SK-N-SH (cell line): ENCODE results near the gene GRK5. TPM values are rescaled to one million over a fixed set of nuclear protein-coding genes. Genes with fewer than 3 reads are reported as not detected.

Experiments used
- CTCF ChIA-PET: fragments of 300-600, 350-600 bp; formaldehyde crosslinking; extraction: SDS; loops from one replicate; lab custom pipeline; 2021; lab: Yijun Ruan, JAX
- POLR2A ChIA-PET: fragments of 350-600 bp; sonication (Branson Sonifier 250); formaldehyde crosslinking; extraction: SDS; loops from one replicate; lab custom pipeline; 2020; ENCODE audit warnings: antibody characterized with exemption, inconsistent platforms; lab: Yijun Ruan, JAX
- DNase-seq: peaks from one replicate; pipeline ENCODE4 v3.0.0; 2012
- H2AFZ ChIP-seq: fragments of 200-600 bp; sonication (generic); 2 replicates; pipeline ENCODE4 v1.8.1; 2016; ENCODE audit warnings: antibody characterized with exemption, mild to moderate bottlenecking, low read depth
- H3F3A ChIP-seq: fragments of 200-600 bp; sonication (generic); replicated peaks from 2 replicates; pipeline ENCODE3; 2016; ENCODE audit warnings: antibody characterized with exemption, mild to moderate bottlenecking; ENCODE audit not compliant: insufficient read depth
- H3K27ac ChIP-seq, 2 experiments: fragments of 200-500 bp in 1 of 2; fragments of 200-600 bp in 1 of 2; sonication (Bioruptor generic) in 1 of 2; sonication (generic), shearing (Covaris generic) in 1 of 2; 2 replicates each; pipeline versions ENCODE4 v1.5.1 to v1.6.1; 2014 to 2016; ENCODE audit warnings: low read depth in 2 of 2, inconsistent platforms in 1 of 2, low read length in 1 of 2, mild to moderate bottlenecking in 1 of 2, mixed read lengths in 1 of 2
- H3K27me3 ChIP-seq: fragments of 200-600 bp; sonication (generic), shearing (Covaris generic); 2 replicates; pipeline ENCODE4 v1.6.1; 2016; ENCODE audit warnings: mixed run types; ENCODE audit not compliant: insufficient read depth
- H3K36me3 ChIP-seq, 2 experiments: fragments of 200-500 bp in 1 of 2; fragments of 200-600 bp in 1 of 2; sonication (Bioruptor generic) in 1 of 2; sonication (generic) in 1 of 2; replicated peaks in 1 of 2; 2 replicates each; pipeline versions ENCODE3 to v1.5.1; 2014 to 2016; ENCODE audit warnings: low read length in 1 of 2, mild to moderate bottlenecking in 1 of 2; ENCODE audit not compliant: insufficient read depth in 2 of 2, control insufficient read depth in 1 of 2
- H3K4me1 ChIP-seq, 2 experiments: fragments of 200-500 bp in 1 of 2; fragments of 200-600 bp in 1 of 2; sonication (Bioruptor generic) in 1 of 2; sonication (generic), shearing (Covaris generic) in 1 of 2; 2 replicates each; pipeline versions ENCODE4 v1.5.1 to v1.6.1; 2014 to 2016; ENCODE audit warnings: low read depth in 1 of 2, low read length in 1 of 2, mixed run types in 1 of 2; ENCODE audit not compliant: insufficient read depth in 2 of 2, control insufficient read depth in 1 of 2
- H3K4me2 ChIP-seq: fragments of 200-600 bp; sonication (generic), shearing (Covaris generic); 2 replicates; pipeline ENCODE4 v1.6.1; 2017; ENCODE audit warnings: mixed run types
- H3K4me3 ChIP-seq, 2 experiments: fragments of 200-500 bp in 1 of 2; fragments of 200-600 bp in 1 of 2; sonication (Bioruptor generic) in 1 of 2; sonication (generic), shearing (Covaris generic) in 1 of 2; 2 replicates each; pipeline versions ENCODE4 v1.5.1 to v1.8.1; 2014 to 2016; ENCODE audit warnings: low read depth in 2 of 2, inconsistent platforms in 1 of 2, low read length in 1 of 2, mild to moderate bottlenecking in 1 of 2, mixed read lengths in 1 of 2, moderate library complexity in 1 of 2
- H3K79me2 ChIP-seq: fragments of 200-600 bp; sonication (generic); 2 replicates; pipeline ENCODE4 v1.8.1; 2017; ENCODE audit warnings: mild to moderate bottlenecking; ENCODE audit not compliant: insufficient read depth
- H3K9ac ChIP-seq: fragments of 200-600 bp; sonication (generic); 2 replicates; pipeline ENCODE4 v1.6.1; 2017; ENCODE audit warnings: mixed run types
- H3K9me2 ChIP-seq: fragments of 200-600 bp; sonication (generic); 2 replicates; pipeline ENCODE4 v1.6.1; 2017; ENCODE audit warnings: mixed run types
- H3K9me3 ChIP-seq: fragments of 200-600 bp; sonication (generic); 2 replicates; pipeline ENCODE4 v1.6.1; 2017; ENCODE audit warnings: mixed run types, mild to moderate bottlenecking, moderate library complexity
- H4K20me1 ChIP-seq: fragments of 200-600 bp; sonication (generic); 2 replicates; pipeline ENCODE4 v1.6.1; 2017; ENCODE audit warnings: mild to moderate bottlenecking, mixed run types; ENCODE audit not compliant: insufficient read depth
- CHD2 ChIP-seq: fragments of 150-350 bp; IDR thresholded peaks from 2 replicates; pipeline ENCODE4 v1.6.1; 2018; ENCODE audit warnings: low read length; ENCODE audit not compliant: partially characterized antibody
- EP300 ChIP-seq, 2 experiments: IDR thresholded peaks; 2 replicates each; pipeline versions ENCODE4 v1.4.0 to v1.6.1; 2012; ENCODE audit warnings: borderline replicate concordance in 1 of 2, low read depth in 1 of 2, low read length in 1 of 2
- FOSL2 ChIP-seq: IDR thresholded peaks from 2 replicates; pipeline ENCODE4 v1.4.0; 2012; ENCODE audit warnings: low read depth, mild to moderate bottlenecking, moderate library complexity, borderline replicate concordance
- FOXJ3 ChIP-seq: sonication (generic); formaldehyde crosslinking; IDR thresholded peaks from 2 replicates; pipeline ENCODE4 v1.5.1; 2020; ENCODE audit warnings: mild to moderate bottlenecking, missing genetic modification reagents
- GABPA ChIP-seq: IDR thresholded peaks from 2 replicates; pipeline ENCODE4 v1.4.0; 2012; ENCODE audit warnings: low read depth, mild to moderate bottlenecking
- JUND ChIP-seq: IDR thresholded peaks from 2 replicates; pipeline ENCODE4 v1.4.0; 2012
- MAX ChIP-seq: IDR thresholded peaks from 2 replicates; pipeline ENCODE4 v1.4.0; 2012; ENCODE audit warnings: low read depth
- MEF2A ChIP-seq: IDR thresholded peaks from 2 replicates; pipeline ENCODE4 v1.4.0; 2012; ENCODE audit warnings: low read depth, borderline replicate concordance
- NFIC ChIP-seq: IDR thresholded peaks from 2 replicates; pipeline ENCODE4 v1.4.0; 2012; ENCODE audit warnings: borderline replicate concordance
- PBX3 ChIP-seq: IDR thresholded peaks from 2 replicates; pipeline ENCODE4; 2012
- POLR2AphosphoS5 ChIP-seq: IDR thresholded peaks from 2 replicates; pipeline ENCODE4 v1.6.1; 2012; ENCODE audit warnings: low read depth, low read length
- RCOR1 ChIP-seq: fragments of 150-350 bp; IDR thresholded peaks from 2 replicates; pipeline ENCODE4 v1.6.1; 2017; ENCODE audit warnings: antibody characterized with exemption, low read length
- RXRA ChIP-seq: IDR thresholded peaks from 2 replicates; pipeline ENCODE4 v1.4.0; 2012; ENCODE audit warnings: low read depth, mild to moderate bottlenecking, borderline replicate concordance
- SMC3 ChIP-seq: IDR thresholded peaks from 2 replicates; pipeline ENCODE4 v1.6.1; 2012; ENCODE audit warnings: low read depth, low read length, improper control_type of control experiment
- TCF12 ChIP-seq: IDR thresholded peaks from 2 replicates; pipeline ENCODE4 v1.4.0; 2012
- TEAD4 ChIP-seq: IDR thresholded peaks from 2 replicates; pipeline ENCODE4 v1.4.0; 2012; ENCODE audit warnings: mild to moderate bottlenecking, borderline replicate concordance; ENCODE audit not compliant: insufficient read depth
- YY1 ChIP-seq: IDR thresholded peaks from 2 replicates; pipeline ENCODE4 v1.4.0; 2012; ENCODE audit warnings: low read depth, mild to moderate bottlenecking
- WGBS: methylation state at CpG from one replicate; pipeline ENCODE4 v1.1.6; 2017; ENCODE audit warnings: low lambda C conversion rate; 5-methylcytosine and 5-hydroxymethylcytosine counted together
- polyA plus RNA-seq, 3 experiments: library from polyadenylated mRNA; depleted of rRNA; stranded (reverse); fragments of >200 nt; gene quantifications; 2 replicates each; pipeline ENCODE4 v1.2.3, GENCODE V29; 2012
- TF ChIP-seq, protein P1 (sequence below): IDR thresholded peaks from 2 replicates; pipeline ENCODE4 v1.4.0; 2012; ENCODE audit warnings: low read depth, borderline replicate concordance
- TF ChIP-seq, protein P2 (sequence below): IDR thresholded peaks from 2 replicates; pipeline ENCODE4 v1.4.0; 2012; ENCODE audit warnings: low read depth, borderline replicate concordance
- TF ChIP-seq, protein P3 (sequence below): fragments of 200-600 bp; sonication (generic); IDR thresholded peaks from 2 replicates; pipeline ENCODE4 v1.6.1; 2017; ENCODE audit warnings: antibody characterized with exemption, mild to moderate bottlenecking, moderate library complexity

GRK5 gene
- polyA plus RNA-seq, 1 of the 3 experiments (the other 2 are of a cell fraction) = 12.1 TPM

- no peaks in the 10 kb centered on the region for H4K20me1 ChIP-seq
- DNase-seq = no peak
- no peaks in the 10 kb centered on the region for H3K79me2 ChIP-seq
- no peaks in the 10 kb centered on the region for H3K9me2 ChIP-seq
- peak overlapping the region; percentile 48 for H3K4me2 ChIP-seq
- ChIA-PET CTCF (no interaction called here), POLR2A (no interaction called here)
- TF ChIP-seq YY1 (no peak), MEF2A (no peak), CHD2 (no peak), GABPA (no peak), JUND (no peak), RXRA (no peak), RCOR1 (no peak), POLR2AphosphoS5 (no peak)
- TF ChIP-seq, protein P1, sequence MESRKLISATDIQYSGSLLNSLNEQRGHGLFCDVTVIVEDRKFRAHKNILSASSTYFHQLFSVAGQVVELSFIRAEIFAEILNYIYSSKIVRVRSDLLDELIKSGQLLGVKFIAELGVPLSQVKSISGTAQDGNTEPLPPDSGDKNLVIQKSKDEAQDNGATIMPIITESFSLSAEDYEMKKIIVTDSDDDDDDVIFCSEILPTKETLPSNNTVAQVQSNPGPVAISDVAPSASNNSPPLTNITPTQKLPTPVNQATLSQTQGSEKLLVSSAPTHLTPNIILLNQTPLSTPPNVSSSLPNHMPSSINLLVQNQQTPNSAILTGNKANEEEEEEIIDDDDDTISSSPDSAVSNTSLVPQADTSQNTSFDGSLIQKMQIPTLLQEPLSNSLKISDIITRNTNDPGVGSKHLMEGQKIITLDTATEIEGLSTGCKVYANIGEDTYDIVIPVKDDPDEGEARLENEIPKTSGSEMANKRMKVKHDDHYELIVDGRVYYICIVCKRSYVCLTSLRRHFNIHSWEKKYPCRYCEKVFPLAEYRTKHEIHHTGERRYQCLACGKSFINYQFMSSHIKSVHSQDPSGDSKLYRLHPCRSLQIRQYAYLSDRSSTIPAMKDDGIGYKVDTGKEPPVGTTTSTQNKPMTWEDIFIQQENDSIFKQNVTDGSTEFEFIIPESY = no peak
- no peak overlapping the region for H2AFZ ChIP-seq
- no peaks in the 10 kb centered on the region for H3K27me3 ChIP-seq
- no peaks in the 10 kb centered on the region for H3K9me3 ChIP-seq
- H3K9ac ChIP-seq = peak overlapping the region; percentile 67; the same call in 1 of the 2 replicates
- H3F3A ChIP-seq = peaks cover 15% of the 10 kb centered on the region
- 93% methylated on average over 2 of the region's 2 CpGs for whole genome bisulfite sequencing
- no peak overlapping the region for H3K4me3 ChIP-seq
- H3K4me1 ChIP-seq = peaks cover 36 to 52% of the 10 kb centered on the region in 2 experiments; a peak in 3 of 4 replicates
- peak overlapping the region; percentile 13 to 94; a peak in 3 of 4 replicates for H3K27ac ChIP-seq
- no peaks in the 10 kb centered on the region for H3K36me3 ChIP-seq
Observed at GRCh38 chr10:119316002-119316358, 108.6 kb downstream of the GRK5 start.

DNA sequence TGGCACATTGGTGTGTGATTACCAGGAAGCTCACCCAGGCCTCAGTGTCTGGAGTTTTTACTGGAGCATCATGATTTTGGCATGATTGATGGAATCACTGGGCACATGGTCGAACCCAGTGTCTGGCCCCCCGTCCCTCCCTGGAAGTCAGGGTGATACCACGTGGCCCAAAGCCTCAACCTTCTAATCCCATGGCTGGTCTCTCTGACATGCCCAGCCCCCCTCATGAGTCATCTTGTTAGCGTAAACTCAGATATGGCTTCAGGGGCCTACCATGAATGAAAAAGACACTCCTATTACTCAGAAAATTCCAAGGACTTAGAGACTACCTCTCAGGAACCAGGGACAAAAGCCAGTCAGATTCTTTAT is 109.3 kb downstream of the GRK5 start:
- Histone ChIP-seq H3K4me3 (no peak overlapping the region), H2AFZ (no peak overlapping the region), H3K36me3 (no peaks in the 10 kb centered on the region), H3K79me2 (no peaks in the 10 kb centered on the region), H3F3A (peaks cover 15% of the 10 kb centered on the region), H4K20me1 (no peaks in the 10 kb centered on the region), H3K27ac (peak overlapping the region; percentile 50 to 94), H3K4me2 (peak overlapping the region; percentile 28; the same call in 1 of the 2 replicates), H3K27me3 (no peaks in the 10 kb centered on the region), H3K9ac (peak overlapping the region; percentile 51; the same call in 1 of the 2 replicates), H3K4me1 (peaks cover 36 to 52% of the 10 kb centered on the region in 2 experiments; a peak in 3 of 4 replicates), H3K9me2 (no peaks in the 10 kb centered on the region), H3K9me3 (no peaks in the 10 kb centered on the region)
- ChIA-PET POLR2A (no interaction called here), CTCF (no interaction called here)
- no peak for DNase-seq
- WGBS = 20% methylated on average over 3 of the region's 4 CpGs
- peak; percentile 91 for TF ChIP-seq MAX
- TF ChIP-seq CHD2 = peak; percentile 18
- TF ChIP-seq JUND = peak; percentile 93
- no peak for TF ChIP-seq SMC3
- TF ChIP-seq, protein P2, sequence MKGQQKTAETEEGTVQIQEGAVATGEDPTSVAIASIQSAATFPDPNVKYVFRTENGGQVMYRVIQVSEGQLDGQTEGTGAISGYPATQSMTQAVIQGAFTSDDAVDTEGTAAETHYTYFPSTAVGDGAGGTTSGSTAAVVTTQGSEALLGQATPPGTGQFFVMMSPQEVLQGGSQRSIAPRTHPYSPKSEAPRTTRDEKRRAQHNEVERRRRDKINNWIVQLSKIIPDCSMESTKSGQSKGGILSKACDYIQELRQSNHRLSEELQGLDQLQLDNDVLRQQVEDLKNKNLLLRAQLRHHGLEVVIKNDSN = peak; percentile 81; the same call in 1 of the 2 replicates
- TF ChIP-seq NFIC = peak; percentile 27; the same call in 1 of the 2 replicates
- TF ChIP-seq, protein P3, sequence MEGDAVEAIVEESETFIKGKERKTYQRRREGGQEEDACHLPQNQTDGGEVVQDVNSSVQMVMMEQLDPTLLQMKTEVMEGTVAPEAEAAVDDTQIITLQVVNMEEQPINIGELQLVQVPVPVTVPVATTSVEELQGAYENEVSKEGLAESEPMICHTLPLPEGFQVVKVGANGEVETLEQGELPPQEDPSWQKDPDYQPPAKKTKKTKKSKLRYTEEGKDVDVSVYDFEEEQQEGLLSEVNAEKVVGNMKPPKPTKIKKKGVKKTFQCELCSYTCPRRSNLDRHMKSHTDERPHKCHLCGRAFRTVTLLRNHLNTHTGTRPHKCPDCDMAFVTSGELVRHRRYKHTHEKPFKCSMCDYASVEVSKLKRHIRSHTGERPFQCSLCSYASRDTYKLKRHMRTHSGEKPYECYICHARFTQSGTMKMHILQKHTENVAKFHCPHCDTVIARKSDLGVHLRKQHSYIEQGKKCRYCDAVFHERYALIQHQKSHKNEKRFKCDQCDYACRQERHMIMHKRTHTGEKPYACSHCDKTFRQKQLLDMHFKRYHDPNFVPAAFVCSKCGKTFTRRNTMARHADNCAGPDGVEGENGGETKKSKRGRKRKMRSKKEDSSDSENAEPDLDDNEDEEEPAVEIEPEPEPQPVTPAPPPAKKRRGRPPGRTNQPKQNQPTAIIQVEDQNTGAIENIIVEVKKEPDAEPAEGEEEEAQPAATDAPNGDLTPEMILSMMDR = no peak
- peak; percentile 71 for TF ChIP-seq TCF12
- peak; percentile 97 for TF ChIP-seq FOSL2
- TF ChIP-seq FOXJ3 = no peak
- TF ChIP-seq PBX3 = peak; percentile 65
- TF ChIP-seq POLR2AphosphoS5 = peak; percentile 18; the same call in 1 of the 2 replicates
- peak in 1 of 2 experiments; percentile 35; a peak in 1 of 4 replicates for TF ChIP-seq EP300 (IDR thresholded peaks at IDR 0.05; ENCODE audit: borderline replicate concordance in 1 of 2, low read depth in 1 of 2, low read length in 1 of 2)
- peak; percentile 50; the same call in 1 of the 2 replicates for TF ChIP-seq TEAD4
